GM21786 (cell line): ENCODE results near the gene THBS2.
"Not testable (repeated sequence)": the region's sequence is repeated elsewhere in the genome, so short reads cannot be mapped to it uniquely, and the experiment has no call there.

Experiments used
- ATAC-seq: cut with Tn5 transposase; IDR thresholded peaks from one replicate; pipeline ENCODE4 v1.9.1; 2021; ENCODE audit not compliant: unreplicated experiment

Gene THBS2

GRCh38 chr6:169212897-169213813, 40.5 kb downstream of the THBS2 start:
- ATAC-seq, result peak; percentile 97

- ATAC-seq, result no peak
These were observed 41.2 kb downstream of the THBS2 start for GRCh38 chr6:169212436-169212835.

- no peak for ATAC-seq
These were observed 41.8 kb downstream of the THBS2 start for GRCh38 chr6:169211881-169212280.

- no peak for ATAC-seq
These were observed 43.0 kb downstream of the THBS2 start for GRCh38 chr6:169210611-169211010.

GRCh38 chr6:169208011-169208410, 45.6 kb downstream of the THBS2 start:
- no peak for ATAC-seq

GRCh38 chr6:169207482-169207881, 46.2 kb downstream of the THBS2 start:
- ATAC-seq, result no peak

- no peak for ATAC-seq
These were observed 48.2 kb downstream of the THBS2 start for GRCh38 chr6:169205176-169206160.

GRCh38 chr6:169204167-169204566, 49.5 kb downstream of the THBS2 start:
- no peak for ATAC-seq

- ATAC-seq, result no peak
These were observed 51.7 kb downstream of the THBS2 start for GRCh38 chr6:169201985-169202384.

- no peak for ATAC-seq
These were observed 52.6 kb downstream of the THBS2 start for GRCh38 chr6:169200893-169201514.

- ATAC-seq, result no peak
These were observed 53.9 kb downstream of the THBS2 start for GRCh38 chr6:169199625-169200335.

GRCh38 chr6:169198885-169199284, 54.8 kb downstream of the THBS2 start:
- ATAC-seq, result no peak

- not testable (repeated sequence) for ATAC-seq
These were observed 55.7 kb downstream of the THBS2 start for GRCh38 chr6:169197929-169198328.

GRCh38 chr6:169196279-169196678, 57.4 kb downstream of the THBS2 start:
- ATAC-seq, result not testable (repeated sequence)

GRCh38 chr6:169194737-169195136, 58.9 kb downstream of the THBS2 start:
- ATAC-seq, result no peak

GRCh38 chr6:169190970-169191369, 62.7 kb downstream of the THBS2 start:
- ATAC-seq, result no peak

GRCh38 chr6:169190144-169190584, 63.5 kb downstream of the THBS2 start:
- no peak for ATAC-seq

GRCh38 chr6:169189686-169190085, 64.0 kb downstream of the THBS2 start:
- ATAC-seq, result no peak

- no peak for ATAC-seq
These were observed 64.5 kb downstream of the THBS2 start for GRCh38 chr6:169189182-169189581.

- ATAC-seq, result no peak
These were observed 65.2 kb downstream of the THBS2 start for GRCh38 chr6:169188475-169188874.
